Measurements from ENCODE around the gene PKNOX1. TPM values are rescaled to one million over a fixed set of nuclear protein-coding genes. Genes with fewer than 3 reads are reported as not detected.

Gene PKNOX1
- total and polyA plus RNA-seq, 4 experiments from 2014 or later: 17.8 to 25.0 (median 23.1) TPM

DNA sequence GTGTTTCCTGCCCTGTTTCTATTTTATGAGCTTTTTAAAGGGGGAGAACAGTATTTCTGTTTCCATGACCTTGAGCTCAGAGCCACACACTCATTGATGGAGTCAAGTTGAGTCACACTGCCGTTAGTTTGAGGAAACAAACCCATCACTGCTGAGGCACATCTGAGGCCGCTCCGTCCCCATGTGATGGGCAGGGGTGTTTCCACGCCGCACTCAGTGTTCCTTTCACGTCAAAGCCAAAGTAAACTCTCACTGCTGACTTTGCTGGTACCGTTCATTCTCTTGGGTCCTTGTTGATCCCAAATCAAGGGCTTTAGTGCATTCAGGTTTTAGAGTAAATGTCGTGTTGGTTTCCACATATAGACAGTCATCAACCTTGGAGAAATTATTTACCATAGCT, 48.8 kb downstream of the PKNOX1 start:
- no peaks in the 10 kb centered on the region for H3K9me3 ChIP-seq (ENCODE audit: control insufficient read depth in 1 of 2, low read length in 2 of 2)
- CTCF ChIA-PET (ENCODE audit: partially characterized antibody): no interaction called here

GRCh38 chr21:43024439-43025136, 50.2 kb downstream of the PKNOX1 start:
- Histone ChIP-seq H3K27me3 (ENCODE audit: insufficient read depth, low read length) (no peaks in the 10 kb centered on the region), H3K4me3 (ENCODE audit: low read length in 2 of 2) (no peak overlapping the region), H3K4me1 (ENCODE audit: insufficient read depth, low read length) (no peaks in the 10 kb centered on the region), H3K27ac (ENCODE audit: low read depth, low read length) (no peak overlapping the region), H3K9me3 (ENCODE audit: control insufficient read depth in 1 of 2, low read length in 2 of 2) (no peaks in the 10 kb centered on the region), H3K36me3 (ENCODE audit: insufficient read depth, low read length) (peaks cover 38% of the 10 kb centered on the region)
- ChIA-PET POLR2A (ENCODE audit: partially characterized antibody) (no interaction called here), CTCF (ENCODE audit: partially characterized antibody) (no interaction called here)
- peaks cover 60 to 78% of the 10 kb centered on the region in 2 donors for H3K36me3 Mint-ChIP-seq
- H3K4me3 Mint-ChIP-seq: no peak overlapping the region
- intact Hi-C loops (cut with micrococcal nuclease): no loop called here
- DNase-seq: no peak
- no peaks in the 10 kb centered on the region for H3K4me1 Mint-ChIP-seq
- H3K27ac Mint-ChIP-seq: peak overlapping the region in 1 of 7 donors; percentile 35
- H3K9me3 Mint-ChIP-seq: no peaks in the 10 kb centered on the region
- no peaks in the 10 kb centered on the region for H3K27me3 Mint-ChIP-seq

More for the DNA sequence above, 48.8 kb downstream of the PKNOX1 start:
- Mint-ChIP-seq H3K27me3 (no peaks in the 10 kb centered on the region), H3K27ac (peak overlapping the region in 1 of 7 donors; percentile 2), H3K4me3 (no peak overlapping the region), H3K36me3 (peaks cover 49 to 74% of the 10 kb centered on the region in 2 donors), H3K4me1 (no peaks in the 10 kb centered on the region), H3K9me3 (no peaks in the 10 kb centered on the region)
- no peak overlapping the region for H3K4me3 ChIP-seq (ENCODE audit: low read length in 2 of 2)
- peaks cover 30% of the 10 kb centered on the region for H3K36me3 ChIP-seq (ENCODE audit: insufficient read depth, low read length)
- POLR2A ChIA-PET (ENCODE audit: partially characterized antibody): no interaction called here
- DNase-seq: no peak
- H3K27ac ChIP-seq (ENCODE audit: low read depth, low read length): no peak overlapping the region
- no peaks in the 10 kb centered on the region for H3K27me3 ChIP-seq (ENCODE audit: insufficient read depth, low read length)
- intact Hi-C loops (cut with micrococcal nuclease): no loop called here
- H3K4me1 ChIP-seq (ENCODE audit: insufficient read depth, low read length): no peaks in the 10 kb centered on the region

- Mint-ChIP-seq H3K4me3 (no peak overlapping the region), H3K27me3 (no peaks in the 10 kb centered on the region), H3K4me1 (no peaks in the 10 kb centered on the region), H3K36me3 (peaks cover 62 to 77% of the 10 kb centered on the region in 2 donors), H3K27ac (peak overlapping the region in 2 of 7 donors; percentile 11 to 72), H3K9me3 (no peaks in the 10 kb centered on the region)
- Histone ChIP-seq H3K27ac (ENCODE audit: low read depth, low read length) (no peak overlapping the region), H3K9me3 (ENCODE audit: control insufficient read depth in 1 of 2, low read length in 2 of 2) (no peaks in the 10 kb centered on the region), H3K36me3 (ENCODE audit: insufficient read depth, low read length) (peaks cover 44% of the 10 kb centered on the region), H3K4me1 (ENCODE audit: insufficient read depth, low read length) (no peaks in the 10 kb centered on the region), H3K27me3 (ENCODE audit: insufficient read depth, low read length) (no peaks in the 10 kb centered on the region), H3K4me3 (ENCODE audit: low read length in 2 of 2) (no peak overlapping the region)
- ChIA-PET POLR2A (ENCODE audit: partially characterized antibody) (interaction anchor here (1.6 kb wide), 1 partner anchor 52 kb away, joined by 4 read pairs; the partner anchor contains the start of gene PKNOX1), CTCF (ENCODE audit: partially characterized antibody) (no interaction called here)
- no peak for DNase-seq
- intact Hi-C loops (cut with micrococcal nuclease): no loop called here
These were observed 51.3 kb downstream of the PKNOX1 start for GRCh38 chr21:43025636-43026180.

- Mint-ChIP-seq H3K4me1 (no peaks in the 10 kb centered on the region), H3K27ac (no peak overlapping the region), H3K9me3 (no peaks in the 10 kb centered on the region), H3K4me3 (no peak overlapping the region), H3K27me3 (no peaks in the 10 kb centered on the region), H3K36me3 (peaks cover 60 to 72% of the 10 kb centered on the region in 2 donors)
- intact Hi-C loops (cut with micrococcal nuclease): no loop called here
- H3K27ac ChIP-seq (ENCODE audit: low read depth, low read length): no peak overlapping the region
- H3K9me3 ChIP-seq (ENCODE audit: control insufficient read depth in 1 of 2, low read length in 2 of 2): no peaks in the 10 kb centered on the region
- DNase-seq: no peak
- no peaks in the 10 kb centered on the region for H3K27me3 ChIP-seq (ENCODE audit: insufficient read depth, low read length)
- H3K4me1 ChIP-seq (ENCODE audit: insufficient read depth, low read length): no peaks in the 10 kb centered on the region
- H3K36me3 ChIP-seq (ENCODE audit: insufficient read depth, low read length): peaks cover 43% of the 10 kb centered on the region
- no peak overlapping the region for H3K4me3 ChIP-seq (ENCODE audit: low read length in 2 of 2)
- ChIA-PET CTCF (ENCODE audit: partially characterized antibody) (no interaction called here), POLR2A (ENCODE audit: partially characterized antibody) (no interaction called here)
These were observed 53.7 kb downstream of the PKNOX1 start for GRCh38 chr21:43027846-43028731.

GRCh38 chr21:43029785-43030184, 55.4 kb downstream of the PKNOX1 start:
- intact Hi-C loops (cut with micrococcal nuclease): no loop called here
- POLR2A ChIA-PET (ENCODE audit: partially characterized antibody): no interaction called here

DNA sequence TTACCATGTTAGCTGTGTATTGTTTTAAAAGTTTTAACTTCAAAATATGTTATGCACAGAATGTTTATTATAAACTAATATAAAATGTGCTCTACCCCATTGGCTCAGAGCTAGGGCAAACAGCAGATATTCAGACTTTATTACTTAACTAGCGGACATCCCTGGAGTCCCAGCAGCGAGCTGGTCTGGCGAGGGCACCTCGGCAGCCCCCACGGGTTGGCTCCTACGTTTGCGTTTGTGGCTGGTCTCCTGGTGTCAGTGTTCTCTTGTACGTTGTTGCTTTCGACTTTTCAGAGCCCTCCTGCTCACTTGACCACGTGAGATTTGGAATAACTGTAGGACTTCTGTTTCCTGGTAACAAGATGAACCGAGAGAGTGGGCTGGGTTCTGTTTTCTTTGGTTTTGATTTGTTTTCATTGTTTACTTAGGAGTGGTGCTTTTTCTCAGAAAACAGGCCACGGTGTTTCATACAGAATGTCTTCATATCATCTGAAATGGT, 56.8 kb downstream of the PKNOX1 start:
- POLR2A ChIA-PET (ENCODE audit: partially characterized antibody): no interaction called here
- no peak for DNase-seq

More at GRCh38 chr21:43029785-43030184, 55.4 kb downstream of the PKNOX1 start:
- H3K9me3 ChIP-seq (ENCODE audit: control insufficient read depth in 1 of 2, low read length in 2 of 2): no peaks in the 10 kb centered on the region
- no peaks in the 10 kb centered on the region for H3K27me3 ChIP-seq (ENCODE audit: insufficient read depth, low read length)
- H3K4me1 Mint-ChIP-seq: no peaks in the 10 kb centered on the region
- no peaks in the 10 kb centered on the region for H3K27me3 Mint-ChIP-seq
- no peak overlapping the region for H3K27ac ChIP-seq (ENCODE audit: low read depth, low read length)
- peaks cover 35% of the 10 kb centered on the region for H3K36me3 ChIP-seq (ENCODE audit: insufficient read depth, low read length)
- no peak overlapping the region for H3K4me3 ChIP-seq (ENCODE audit: low read length in 2 of 2)
- no peak overlapping the region for H3K4me3 Mint-ChIP-seq
- no peaks in the 10 kb centered on the region for H3K4me1 ChIP-seq (ENCODE audit: insufficient read depth, low read length)
- CTCF ChIA-PET (ENCODE audit: partially characterized antibody): no interaction called here
- no peak overlapping the region for H3K27ac Mint-ChIP-seq
- DNase-seq: no peak
- peaks cover 52 to 59% of the 10 kb centered on the region in 2 donors for H3K36me3 Mint-ChIP-seq
- no peaks in the 10 kb centered on the region for H3K9me3 Mint-ChIP-seq

DNA sequence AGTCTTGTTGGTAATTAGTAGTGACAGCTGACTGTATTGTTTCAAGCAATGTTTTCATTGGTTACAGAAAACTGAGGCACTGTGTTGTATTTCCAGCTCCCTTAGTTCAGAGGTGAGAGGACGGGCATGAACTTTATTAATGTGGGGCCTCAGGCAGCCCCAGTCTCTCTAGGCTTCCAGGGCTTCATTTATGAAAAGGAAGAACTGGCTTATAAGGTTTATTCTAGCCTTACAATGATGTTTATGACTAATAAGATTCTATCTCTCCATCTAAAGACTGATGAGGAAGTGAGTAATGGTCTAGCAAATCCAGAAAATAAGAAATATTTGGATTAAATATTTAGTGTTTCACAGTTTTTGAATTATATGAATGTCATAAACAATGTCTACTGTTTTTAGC, 59.7 kb downstream of the PKNOX1 start:
- H3K36me3 ChIP-seq (ENCODE audit: insufficient read depth, low read length): peaks cover 21% of the 10 kb centered on the region
- no peak overlapping the region for H3K27ac ChIP-seq (ENCODE audit: low read depth, low read length)
- Mint-ChIP-seq H3K4me3 (no peak overlapping the region), H3K9me3 (no peaks in the 10 kb centered on the region), H3K36me3 (peaks cover 31 to 33% of the 10 kb centered on the region in 2 donors), H3K27me3 (no peaks in the 10 kb centered on the region), H3K27ac (peak overlapping the region in 2 of 7 donors; percentile 4 to 32), H3K4me1 (no peaks in the 10 kb centered on the region)
- CTCF ChIA-PET (ENCODE audit: partially characterized antibody): no interaction called here
- H3K9me3 ChIP-seq (ENCODE audit: control insufficient read depth in 1 of 2, low read length in 2 of 2): no peaks in the 10 kb centered on the region
- intact Hi-C loops (cut with micrococcal nuclease): no loop called here
- H3K4me1 ChIP-seq (ENCODE audit: insufficient read depth, low read length): no peaks in the 10 kb centered on the region
- H3K4me3 ChIP-seq (ENCODE audit: low read length in 2 of 2): no peak overlapping the region
- DNase-seq: no peak
- H3K27me3 ChIP-seq (ENCODE audit: insufficient read depth, low read length): no peaks in the 10 kb centered on the region
- POLR2A ChIA-PET (ENCODE audit: partially characterized antibody): no interaction called here

More for the DNA sequence above, 56.8 kb downstream of the PKNOX1 start:
- no peaks in the 10 kb centered on the region for H3K27me3 Mint-ChIP-seq
- H3K9me3 Mint-ChIP-seq: no peaks in the 10 kb centered on the region
- intact Hi-C loops (cut with micrococcal nuclease): no loop called here
- peaks cover 47 to 54% of the 10 kb centered on the region in 2 donors for H3K36me3 Mint-ChIP-seq
- peaks cover 27% of the 10 kb centered on the region for H3K36me3 ChIP-seq (ENCODE audit: insufficient read depth, low read length)
- no peaks in the 10 kb centered on the region for H3K4me1 ChIP-seq (ENCODE audit: insufficient read depth, low read length)
- H3K4me1 Mint-ChIP-seq: no peaks in the 10 kb centered on the region
- no peak overlapping the region for H3K27ac ChIP-seq (ENCODE audit: low read depth, low read length)
- no peaks in the 10 kb centered on the region for H3K27me3 ChIP-seq (ENCODE audit: insufficient read depth, low read length)
- H3K27ac Mint-ChIP-seq: peak overlapping the region in 1 of 7 donors; percentile 53
- H3K4me3 Mint-ChIP-seq: no peak overlapping the region
- no peaks in the 10 kb centered on the region for H3K9me3 ChIP-seq (ENCODE audit: control insufficient read depth in 1 of 2, low read length in 2 of 2)
- no peak overlapping the region for H3K4me3 ChIP-seq (ENCODE audit: low read length in 2 of 2)
- CTCF ChIA-PET (ENCODE audit: partially characterized antibody): no interaction called here

Data from CD4-positive, alpha-beta memory T cell (primary cell).